HG03342 (cell line): ENCODE measurements around the gene API5.

Source experiments
- ATAC-seq: cut with Tn5 transposase; IDR thresholded peaks from one replicate; pipeline ENCODE4 v1.9.1; 2021; ENCODE audit warnings: mild to moderate bottlenecking, moderate library complexity; ENCODE audit not compliant: unreplicated experiment

The API5 gene

DNA sequence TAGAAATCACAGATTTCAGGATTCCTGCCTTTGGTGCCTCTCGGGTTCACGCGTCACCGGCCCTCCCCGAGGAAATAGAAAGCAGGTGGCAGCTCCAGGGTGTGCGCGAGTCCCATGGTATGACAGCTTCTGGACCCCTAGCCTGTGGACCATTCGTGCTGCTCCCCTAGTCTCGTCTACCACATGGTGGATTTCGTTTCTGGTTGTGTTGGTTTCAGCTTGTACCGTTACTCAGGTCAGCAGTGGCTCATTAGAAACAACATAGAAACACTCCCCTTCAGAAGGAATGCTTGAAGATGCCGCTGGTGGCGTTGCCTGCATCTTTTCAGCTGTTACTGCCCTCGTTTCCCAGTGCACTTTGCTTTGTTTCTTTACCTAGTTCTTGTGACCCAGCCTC lies 47.6 kb downstream of the API5 start:
- ATAC-seq, result peak; percentile 48

DNA sequence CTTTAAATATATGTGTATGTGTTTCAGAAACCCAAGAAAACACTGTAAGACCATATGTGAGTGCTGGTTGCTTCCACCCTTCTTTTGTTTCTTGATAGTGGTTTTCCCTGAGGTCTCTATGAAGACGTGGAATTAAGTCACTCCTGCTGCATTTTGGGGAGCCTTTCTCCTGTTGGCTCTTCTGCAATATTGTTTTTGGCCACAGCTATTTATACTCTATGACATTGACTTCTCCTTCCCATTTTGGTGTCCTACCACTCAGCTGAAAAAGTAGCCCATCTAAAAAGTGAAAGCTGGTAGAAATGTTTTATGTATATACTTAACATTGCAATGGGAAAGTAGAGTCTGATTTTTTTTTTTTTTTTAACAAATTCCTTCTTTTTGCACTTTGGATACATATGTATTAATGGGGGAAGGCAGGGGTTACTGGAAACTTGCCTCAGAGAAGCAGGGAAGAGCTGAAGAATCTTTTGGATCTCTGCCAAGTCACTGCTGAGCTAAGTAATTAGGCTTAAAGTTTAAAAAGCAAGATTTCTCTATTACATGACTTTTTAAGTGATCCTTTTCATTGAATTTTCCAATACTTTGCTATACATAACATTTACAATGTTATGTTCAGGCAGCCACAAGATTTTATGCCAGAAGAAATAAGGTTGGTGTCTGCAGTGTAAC lies 48.7 kb downstream of the API5 start:
- ATAC-seq, result no peak

DNA sequence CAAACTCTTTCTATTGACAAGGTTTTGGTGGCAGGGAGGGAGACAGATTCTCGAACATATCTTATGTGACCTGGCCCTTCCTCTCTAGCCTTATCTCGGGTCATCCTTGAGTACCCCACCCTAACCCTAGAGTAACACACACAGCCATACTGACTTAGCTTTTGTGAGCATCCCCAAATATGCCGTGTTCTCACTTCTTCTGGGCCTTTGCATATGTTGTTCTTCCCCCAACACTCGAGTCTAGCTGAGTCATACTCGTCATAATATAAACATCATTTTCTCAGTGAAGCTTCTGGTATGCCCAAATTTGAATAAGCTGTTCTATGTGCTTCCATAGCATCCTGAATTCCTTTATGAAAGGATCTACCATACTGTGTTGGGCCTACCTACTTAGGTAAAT lies 54.9 kb downstream of the API5 start:
- peak; percentile 56 for ATAC-seq

DNA sequence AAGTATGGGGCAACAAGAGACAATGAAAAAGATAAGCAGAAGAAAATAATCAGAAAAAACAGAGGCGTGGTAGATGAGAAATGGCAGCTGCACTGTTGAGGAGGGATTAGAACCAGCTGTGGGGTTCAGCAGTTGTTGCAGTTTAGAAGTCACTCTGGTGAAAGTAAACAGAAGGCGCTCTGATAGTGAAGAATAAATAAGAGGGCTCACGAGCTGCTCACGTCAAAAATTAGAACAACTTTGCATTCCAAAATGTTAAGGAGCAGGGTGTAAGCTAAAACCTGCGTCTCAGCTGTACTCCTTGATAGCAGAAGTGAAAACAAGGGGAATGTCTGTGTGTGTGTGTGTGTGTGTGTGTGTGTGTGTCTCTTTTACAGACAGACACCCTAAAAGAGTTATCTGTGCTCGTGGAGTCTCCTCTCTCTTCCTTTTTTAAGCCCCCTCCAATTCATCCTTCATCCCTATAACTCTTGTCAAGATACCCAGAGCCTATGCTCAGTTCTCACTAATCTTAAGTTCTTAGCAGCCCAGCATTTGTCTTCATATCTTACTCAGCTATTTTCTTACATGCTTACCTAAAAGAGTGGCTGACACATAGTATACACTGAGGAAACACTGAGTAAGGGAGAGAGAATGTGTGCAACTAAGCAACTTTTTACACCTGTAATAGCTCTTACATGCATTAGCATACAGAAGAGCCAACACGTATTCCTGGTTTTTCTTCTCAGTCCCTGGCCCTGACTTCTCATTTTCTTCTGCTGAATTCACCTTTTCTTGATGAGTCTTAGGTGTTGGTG lies 55.8 kb downstream of the API5 start:
- ATAC-seq, result no peak

DNA sequence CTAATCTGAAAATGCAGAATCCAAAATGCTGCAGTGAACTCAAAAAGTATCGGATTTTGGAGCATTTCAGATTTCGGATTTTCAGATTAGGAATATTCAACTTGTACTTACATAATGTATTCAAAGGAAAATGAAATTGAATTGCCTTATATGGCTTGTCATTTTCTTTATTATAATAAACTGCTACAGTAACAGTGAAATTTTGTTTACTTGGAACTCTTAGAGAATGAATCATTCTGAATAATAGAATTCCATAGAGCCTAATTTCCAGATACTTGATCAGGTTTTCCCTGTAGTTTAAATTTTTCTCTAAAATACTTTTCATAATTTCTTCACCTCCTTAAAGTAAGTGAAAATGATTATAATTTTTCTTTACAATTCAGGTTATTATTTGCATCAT lies 64.3 kb downstream of the API5 start:
- no peak for ATAC-seq

DNA sequence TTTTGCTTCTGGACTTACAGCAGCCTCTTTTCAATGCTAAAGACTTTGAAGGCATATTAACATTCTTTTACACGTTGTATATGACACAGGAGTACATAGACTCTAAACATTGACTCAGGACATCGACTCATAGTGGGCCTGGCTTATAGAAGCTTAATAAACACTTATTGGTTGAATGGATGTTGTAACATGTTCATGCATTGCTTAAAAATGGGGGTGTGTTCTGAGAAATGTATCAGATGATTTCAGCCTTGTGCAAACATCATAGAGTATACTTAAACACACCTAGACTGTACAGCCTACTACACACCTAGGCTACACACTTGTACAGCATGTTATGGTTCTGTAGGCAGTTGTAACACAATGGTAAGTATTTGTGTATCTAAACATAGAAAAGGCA lies 64.8 kb downstream of the API5 start:
- no peak for ATAC-seq

DNA sequence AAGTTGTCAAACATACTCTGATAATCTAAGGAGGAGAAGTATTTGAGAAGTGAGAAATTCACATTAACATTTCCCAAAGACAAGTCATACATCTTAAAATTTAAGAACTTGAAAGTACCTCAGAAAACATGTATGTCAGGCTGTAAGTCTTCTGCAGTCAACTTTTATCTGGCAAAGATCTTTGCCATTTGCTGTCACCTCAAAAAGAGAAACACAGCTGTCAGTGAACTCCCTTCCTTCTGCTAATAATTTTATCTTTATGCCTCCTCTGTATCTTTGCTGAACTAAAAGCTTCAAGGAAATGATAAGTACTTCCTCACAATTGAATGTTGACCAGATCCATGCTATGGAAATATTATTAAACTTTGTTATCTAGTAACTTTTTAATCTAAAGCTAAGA lies 65.6 kb downstream of the API5 start:
- ATAC-seq, result no peak

DNA sequence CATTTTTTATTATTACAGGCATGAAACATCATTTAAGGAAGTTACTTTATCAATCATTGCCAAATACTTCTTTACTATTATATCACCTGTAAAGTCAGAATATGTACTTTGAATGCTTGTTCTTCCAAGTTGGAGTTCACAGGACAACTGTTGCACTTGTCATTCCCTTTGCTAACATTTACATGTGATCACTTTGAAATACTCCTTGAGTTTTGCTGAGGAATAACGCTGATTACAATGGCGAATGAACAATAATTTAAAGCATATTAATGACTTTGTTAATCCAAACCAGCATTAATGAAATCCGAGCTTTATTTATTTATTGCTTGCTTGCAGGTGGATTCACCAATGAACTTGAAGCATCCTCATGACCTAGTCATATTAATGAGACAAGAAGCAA lies 67.1 kb downstream of the API5 start:
- no peak for ATAC-seq

DNA sequence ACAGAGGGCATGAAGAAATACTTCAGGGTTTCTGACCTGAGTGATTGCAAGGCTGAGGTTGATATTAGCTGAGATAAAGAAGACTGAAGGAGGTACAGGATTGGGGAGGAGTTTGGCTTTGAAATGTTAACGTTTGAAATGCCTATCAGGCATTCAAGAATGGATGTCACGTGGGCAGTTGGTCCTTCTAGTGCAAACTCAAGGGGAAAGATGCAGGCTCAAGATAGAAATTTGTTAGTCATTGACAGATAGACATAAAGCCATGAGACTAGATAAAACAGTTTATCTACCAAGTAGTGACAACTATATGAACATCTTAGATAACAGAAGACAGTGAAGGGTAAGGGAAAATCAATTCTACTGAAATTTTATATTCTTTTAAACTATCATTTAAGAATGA lies 70.0 kb downstream of the API5 start:
- ATAC-seq, result no peak

DNA sequence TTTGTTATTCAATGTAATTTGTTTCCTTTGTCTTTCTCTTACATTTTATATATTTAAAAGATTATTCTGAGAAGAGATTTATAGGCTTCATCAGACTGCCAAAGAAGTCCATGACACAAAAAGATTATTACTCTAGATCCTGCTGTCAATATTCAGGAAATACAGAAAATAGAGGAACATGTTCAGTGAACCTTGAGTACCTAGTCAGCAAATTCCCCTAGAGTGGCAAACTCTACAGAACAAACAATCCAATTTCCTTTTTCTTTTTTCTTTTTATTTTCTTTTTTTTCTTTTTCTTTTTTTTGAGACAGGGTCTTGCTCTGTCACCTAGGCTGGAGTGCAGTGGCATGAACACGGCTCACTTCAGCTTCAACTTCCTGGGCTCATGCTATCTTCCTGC lies 70.8 kb downstream of the API5 start:
- ATAC-seq, result no peak

DNA sequence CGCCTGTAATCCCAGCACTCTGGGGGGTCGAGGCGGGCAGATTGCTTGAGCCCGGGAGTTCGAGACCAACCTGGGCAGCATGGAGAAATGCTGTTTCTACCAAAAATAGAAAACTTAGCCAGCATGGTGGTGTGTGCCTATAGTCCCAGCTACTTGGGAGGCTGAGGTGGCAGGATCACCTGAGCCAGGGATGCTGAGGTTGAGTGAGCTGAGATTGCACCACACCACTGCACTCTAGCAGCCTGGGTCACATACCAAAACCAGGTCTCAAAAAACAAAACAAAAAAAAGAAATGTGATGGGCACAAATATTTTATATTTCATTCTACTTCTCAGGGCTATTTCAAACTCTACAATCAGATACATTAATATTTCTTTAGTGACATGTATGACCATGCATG lies 72.6 kb downstream of the API5 start:
- ATAC-seq, result no peak

DNA sequence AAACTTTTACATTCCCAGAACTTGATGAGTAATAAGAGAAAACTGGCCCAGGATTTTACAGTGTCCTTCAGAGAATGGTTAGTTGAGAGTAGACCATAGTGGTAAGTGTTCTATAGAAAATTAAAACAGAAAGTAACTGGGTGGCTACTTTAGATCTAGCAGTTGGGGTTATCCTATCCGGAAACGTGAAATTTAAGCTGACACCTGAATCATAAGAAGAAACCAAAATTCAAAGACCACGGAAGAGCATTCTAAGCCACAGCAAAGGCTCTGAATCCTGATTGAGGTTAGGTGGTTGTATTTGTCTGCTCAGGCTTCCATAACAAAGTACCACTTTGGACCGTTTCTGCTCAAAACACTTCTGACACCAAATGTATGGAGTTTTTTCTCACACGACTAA lies 80.9 kb downstream of the API5 start:
- no peak for ATAC-seq

DNA sequence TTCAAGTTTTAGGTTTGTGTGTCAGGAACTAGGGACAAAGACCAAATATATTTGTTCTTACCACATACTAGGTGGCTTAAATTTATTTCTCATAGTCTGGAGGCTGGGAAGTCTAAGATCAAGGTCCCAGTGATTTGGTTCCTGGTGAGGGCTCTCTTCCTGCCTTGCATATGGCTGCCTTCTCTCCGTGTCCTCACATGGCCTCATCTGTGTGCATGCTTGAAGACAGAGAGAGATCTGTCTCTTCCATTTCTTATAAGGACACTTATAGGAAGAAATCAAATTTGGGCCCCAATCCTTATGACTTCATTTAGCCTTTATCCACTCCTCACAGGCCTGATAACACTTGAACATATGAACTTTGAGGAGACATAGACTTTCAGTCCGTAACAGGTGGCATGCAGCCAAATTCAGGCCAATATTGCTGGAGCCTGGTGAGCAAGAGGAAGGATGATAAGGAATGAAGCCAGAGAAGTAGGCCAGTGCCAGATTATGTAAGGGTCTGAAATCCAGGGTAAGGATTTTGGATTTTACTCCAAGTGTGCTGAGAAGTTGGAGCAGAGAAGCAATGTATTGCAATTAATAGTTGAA lies 82.1 kb downstream of the API5 start:
- no peak for ATAC-seq
